Fibroblast of mammary gland (primary cell): ENCODE data around the gene SLF2.

Source experiments
- DNase-seq: peaks from one replicate; pipeline ENCODE4 v3.0.0-alpha.2; 2010; ENCODE audit warnings: low read depth
- H3K4me3 ChIP-seq: 2 replicates; pipeline ENCODE4 v1.5.1; 2011; ENCODE audit warnings: low read depth, mild to moderate bottlenecking, low read length, moderate library complexity; ENCODE audit not compliant: control insufficient read depth
- CTCF ChIP-seq: conservative IDR thresholded peaks from 2 replicates; pipeline ENCODE4 v1.5.1; 2011; ENCODE audit warnings: low read depth, low read length, inconsistent platforms; ENCODE audit not compliant: control insufficient read depth, insufficient read depth

Gene SLF2

DNA sequence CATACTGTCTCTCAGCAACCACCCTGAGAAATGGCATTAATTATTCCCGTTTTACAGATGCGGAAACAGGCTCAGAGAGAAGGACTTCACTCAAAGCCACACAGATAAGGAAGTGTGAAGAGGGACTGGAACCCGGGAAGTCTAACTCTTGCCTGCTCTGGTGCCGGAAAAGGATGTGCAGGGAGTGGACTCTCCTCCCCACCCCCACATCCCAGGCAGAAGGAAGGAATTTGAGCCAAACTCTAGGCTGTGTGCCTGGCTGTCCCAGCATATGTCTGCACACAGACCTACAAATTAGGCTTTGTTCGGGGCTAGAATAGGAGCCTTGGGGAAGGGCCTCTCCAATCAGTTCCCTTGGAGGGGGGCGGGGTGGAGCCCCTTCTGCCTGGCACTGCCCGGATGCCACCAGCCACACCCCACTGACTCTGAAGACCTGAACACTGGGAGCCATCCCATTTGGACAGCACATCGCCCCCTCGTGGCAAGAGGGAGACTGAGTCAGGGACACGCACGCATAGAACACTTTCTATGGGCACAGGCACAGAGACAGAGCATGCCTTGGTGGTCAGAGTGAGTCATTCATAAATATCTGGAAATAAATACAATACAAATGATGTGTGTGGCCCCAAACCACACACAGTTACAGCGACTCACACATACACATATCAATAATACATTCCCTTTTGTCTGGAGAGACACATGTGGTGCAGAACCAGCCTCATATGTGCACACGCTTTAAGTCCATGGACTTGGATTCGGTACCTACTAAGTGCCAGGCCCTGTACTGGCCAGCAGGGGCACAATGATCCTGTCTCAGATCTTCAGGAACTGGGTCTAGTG is 100.0 kb downstream of the SLF2 start:
- peak; percentile 66 for TF ChIP-seq CTCF
- no peak overlapping the region for H3K4me3 ChIP-seq

GRCh38 chr10:101013365-101013825 is 100.6 kb downstream of the SLF2 start:
- H3K4me3 ChIP-seq, result no peak overlapping the region

More for the DNA sequence above, 100.0 kb downstream of the SLF2 start:
- peak; percentile 94 for DNase-seq

GRCh38 chr10:101014230-101014884 is 101.6 kb downstream of the SLF2 start:
- H3K4me3 ChIP-seq, result no peak overlapping the region
- peak; percentile 67 for DNase-seq
- TF ChIP-seq CTCF, result peak; percentile 95

More at GRCh38 chr10:101013365-101013825, 100.6 kb downstream of the SLF2 start:
- no peak for TF ChIP-seq CTCF
- no peak for DNase-seq
